HepG2 (cell line): ENCODE results near the gene CCL3. TPM values are rescaled to one million over a fixed set of nuclear protein-coding genes. Genes with fewer than 3 reads are reported as not detected.

Source experiments
- ATAC-seq: fragments of 200-7000 bp; cut with Tn5 transposase; 3 replicates; pipeline ENCODE4 v1.9.1; 2020; ENCODE audit warnings: mild to moderate bottlenecking, moderate library complexity
- BruUV-seq: library from RNA; stranded (reverse); fragments of 400-500 nt; replicated peaks from 2 replicates; lab custom pipeline; 2021; lab: Mats Ljungman, UMichigan
- CTCF ChIA-PET: fragments of 300-600 bp; formaldehyde crosslinking; extraction: SDS; loops from one replicate; lab custom pipeline; 2021; ENCODE audit warnings: low total read pairs, inconsistent platforms, low intra/inter-chr PET ratio; lab: Yijun Ruan, JAX
- POLR2A ChIA-PET: fragments of 350-600 bp; sonication (Branson Sonifier 250); formaldehyde crosslinking; loops from one replicate; lab custom pipeline; 2020; ENCODE audit warnings: antibody characterized with exemption, inconsistent platforms; lab: Yijun Ruan, JAX
- DNase-seq: peaks from one replicate; pipeline ENCODE4 v3.0.0-alpha.2; 2015; ENCODE audit warnings: low spot score
- FAIRE-seq: peaks from 3 replicates; lab custom pipeline; 2011; peaks lifted over from hg19 to GRCh38; lab: Jason Lieb, UNC
- H2AFZ ChIP-seq: one replicate; pipeline ENCODE4 v1.6.1; 2011; ENCODE audit warnings: low read length, inconsistent platforms
- H3K27ac ChIP-seq: fragments of 300-600 bp; 3 replicates; pipeline ENCODE4 v1.8.0; 2011; ENCODE audit warnings: mixed run types, mild to moderate bottlenecking, mixed read lengths, low read length, inconsistent platforms; ENCODE audit not compliant: insufficient read depth; ENCODE audit errors: extremely low read length
- H3K27me3 ChIP-seq, 2 experiments: fragments of 200-600 bp in 1 of 2; 2 replicates in 1 of 2; 3 replicates in 1 of 2; pipeline versions ENCODE4 v1.6.0 to v1.8.0; 2011; ENCODE audit warnings: low read length in 2 of 2, mild to moderate bottlenecking in 2 of 2, moderate library complexity in 2 of 2, inconsistent platforms in 1 of 2; ENCODE audit not compliant: insufficient read depth in 2 of 2, control insufficient read depth in 1 of 2
- H3K36me3 ChIP-seq, 2 experiments: fragments of 200-600 bp in 1 of 2; replicated peaks in 1 of 2; 2 replicates in 1 of 2; 3 replicates in 1 of 2; pipeline versions ENCODE4 v1.5.1 to v1.8.0; 2011; ENCODE audit warnings: low read length in 2 of 2, inconsistent platforms in 1 of 2; ENCODE audit not compliant: insufficient read depth in 2 of 2, control insufficient read depth in 1 of 2
- H3K4me1 ChIP-seq: 2 replicates; pipeline ENCODE4 v1.5.1; 2012; ENCODE audit warnings: low read length, inconsistent platforms; ENCODE audit not compliant: insufficient read depth
- H3K4me2 ChIP-seq: 2 replicates; pipeline ENCODE4 v1.6.0; 2011; ENCODE audit warnings: low read depth, low read length, inconsistent platforms
- H3K4me3 ChIP-seq, 3 experiments: fragments of 200-600 bp in 1 of 3; sonication (generic), shearing (Covaris generic) in 1 of 3; replicated peaks in 1 of 3; 2 replicates each; pipeline ENCODE4 v1.5.1; 2011 to 2016; ENCODE audit warnings: low read length in 3 of 3, inconsistent platforms in 2 of 3, low read depth in 2 of 3, mild to moderate bottlenecking in 2 of 3, control low read depth in 1 of 3, mixed read lengths in 1 of 3; ENCODE audit not compliant: insufficient read depth in 1 of 3
- H3K79me2 ChIP-seq: one replicate; pipeline ENCODE4 v1.6.1; 2011; ENCODE audit warnings: low read length, inconsistent platforms; ENCODE audit not compliant: insufficient read depth
- H3K9ac ChIP-seq: 2 replicates; pipeline ENCODE4 v1.6.0; 2011; ENCODE audit warnings: mild to moderate bottlenecking, low read depth, low read length, inconsistent platforms; ENCODE audit not compliant: insufficient read depth
- H3K9me3 ChIP-seq: 2 replicates; pipeline ENCODE4 v1.5.1; 2012; ENCODE audit warnings: mild to moderate bottlenecking, low read length
- H4K20me1 ChIP-seq: 2 replicates; pipeline ENCODE4 v1.6.0; 2011; ENCODE audit warnings: inconsistent platforms, mild to moderate bottlenecking, low read length, moderate library complexity; ENCODE audit not compliant: insufficient read depth
- NAIF1 ChIP-seq: sonication (generic); formaldehyde crosslinking; IDR thresholded peaks from 2 replicates; pipeline ENCODE4 v1.5.0; 2020; ENCODE audit warnings: mild to moderate bottlenecking, missing genetic modification reagents, borderline replicate concordance
- POLR2G ChIP-seq: fragments of 200-400 bp; formaldehyde crosslinking; IDR thresholded peaks from 2 replicates; pipeline ENCODE4 v1.6.1; 2018; ENCODE audit warnings: mild to moderate bottlenecking, low read depth, low read length, moderate library complexity
- SMARCE1 ChIP-seq: fragments of 450-650 bp; IDR thresholded peaks from 2 replicates; pipeline ENCODE4 v1.6.1; 2017; ENCODE audit warnings: borderline replicate concordance
- SMYD3 ChIP-seq: sonication (generic); formaldehyde crosslinking; IDR thresholded peaks from 2 replicates; pipeline ENCODE4 v1.8.1; 2023; ENCODE audit warnings: mild to moderate bottlenecking, missing genetic modification reagents
- SNAPC2 ChIP-seq: sonication (generic); formaldehyde crosslinking; IDR thresholded peaks from 2 replicates; pipeline ENCODE4 v1.8.1; 2022; ENCODE audit warnings: mild to moderate bottlenecking, missing genetic modification reagents
- ZBTB20 ChIP-seq: sonication (generic); formaldehyde crosslinking; IDR thresholded peaks from 2 replicates; pipeline ENCODE4 v1.8.1; 2023; ENCODE audit warnings: missing genetic modification reagents, low read depth, mild to moderate bottlenecking, borderline replicate concordance
- ZFAT ChIP-seq: sonication (generic); formaldehyde crosslinking; conservative IDR thresholded peaks from 2 replicates; pipeline ENCODE4 v1.8.1; 2023; ENCODE audit warnings: missing genetic modification reagents, inconsistent platforms
- ZNF253 ChIP-seq: sonication (generic); formaldehyde crosslinking; IDR thresholded peaks from 2 replicates; pipeline ENCODE4 v1.8.0; 2022; ENCODE audit warnings: mild to moderate bottlenecking, missing genetic modification reagents, borderline replicate concordance
- ZNF317 ChIP-seq: sonication (generic); formaldehyde crosslinking; IDR thresholded peaks from 2 replicates; pipeline ENCODE4 v1.5.0; 2020; ENCODE audit warnings: mild to moderate bottlenecking, missing genetic modification reagents
- ZNF446 ChIP-seq: sonication (generic); formaldehyde crosslinking; IDR thresholded peaks from 2 replicates; pipeline ENCODE4 v1.5.0; 2020; ENCODE audit warnings: mild to moderate bottlenecking, missing genetic modification reagents
- ZNF496 ChIP-seq: sonication (generic); formaldehyde crosslinking; IDR thresholded peaks from 2 replicates; pipeline ENCODE4 v1.8.1; 2023; ENCODE audit warnings: mild to moderate bottlenecking, moderate library complexity, missing genetic modification reagents; ENCODE audit not compliant: insufficient replicate concordance
- ZNF530 ChIP-seq: sonication (generic); formaldehyde crosslinking; IDR thresholded peaks from 2 replicates; pipeline ENCODE4 v1.5.0; 2020; ENCODE audit warnings: low read depth, mild to moderate bottlenecking, missing genetic modification reagents
- ZNF674 ChIP-seq: sonication (generic); formaldehyde crosslinking; IDR thresholded peaks from 2 replicates; pipeline ENCODE4 v1.5.0; 2020; ENCODE audit warnings: low read depth, mild to moderate bottlenecking, missing genetic modification reagents
- ZNF709 ChIP-seq: sonication (generic); formaldehyde crosslinking; IDR thresholded peaks from 2 replicates; pipeline ENCODE4 v1.5.0; 2020; ENCODE audit warnings: mild to moderate bottlenecking, missing genetic modification reagents
- WGBS: methylation state at CpG from one replicate; pipeline ENCODE4 v1.1.6; 2017; ENCODE audit warnings: low lambda C conversion rate; 5-methylcytosine and 5-hydroxymethylcytosine counted together
- in situ Hi-C: cut with HindIII; loops from 2 replicates; pipeline ENCODE4 v1.10.0; 2017; ENCODE audit warnings: low pct_unique_long_range_greater_than_20kb; ENCODE audit not compliant: extremely low pct_ligation_motif_present
- intact Hi-C: fragments of 100-400 bp; cut with micrococcal nuclease; formaldehyde crosslinking; loops from one replicate; pipeline ENCODE4 v1.10.0; 2022; ENCODE audit not compliant: unreplicated experiment
- polyA plus RNA-seq, 8 experiments: library from polyadenylated mRNA; depleted of rRNA in 3 of 8; stranded (reverse) in 7 of 8; unstranded in 1 of 8; fragments of >200 nt; fragmentation: Illumina TruSeq in 4 of 8; extraction: Trizol in 4 of 8; gene quantifications; 2 replicates each; pipeline versions ENCODE4 v1.2.1 to v1.2.3, GENCODE V29; 2011 to 2016; ENCODE audit warnings: low read depth in 4 of 8, missing spikeins in 1 of 8, mixed read lengths in 1 of 8; ENCODE audit not compliant: insufficient read depth in 1 of 8
- total RNA-seq, 5 experiments: library from RNA; depleted of rRNA; stranded (reverse); fragments of >200 nt; fragmentation: Illumina TruSeq; extraction: Trizol; gene quantifications; 2 replicates each; pipeline ENCODE4 v1.2.3, GENCODE V29; 2016; ENCODE audit warnings: low read depth in 1 of 5
- TF ChIP-seq, protein P1 (sequence below): sonication (generic); formaldehyde crosslinking; IDR thresholded peaks from 2 replicates; pipeline ENCODE4 v1.5.1; 2020; ENCODE audit warnings: mild to moderate bottlenecking, missing genetic modification reagents
- TF ChIP-seq, protein P2 (sequence below): IDR thresholded peaks from 2 replicates; pipeline ENCODE4 v1.6.1; 2012; ENCODE audit warnings: inconsistent platforms
- TF ChIP-seq, protein P3 (sequence below): IDR thresholded peaks from 2 replicates; pipeline ENCODE4 v1.6.1; 2012; ENCODE audit warnings: low read length, improper control_type of control experiment

CCL3 gene
- total and polyA plus RNA-seq, 2 of the 13 experiments (the other 11 are each of a cell fraction or from before 2014, with no cell fraction given): not detected

DNA sequence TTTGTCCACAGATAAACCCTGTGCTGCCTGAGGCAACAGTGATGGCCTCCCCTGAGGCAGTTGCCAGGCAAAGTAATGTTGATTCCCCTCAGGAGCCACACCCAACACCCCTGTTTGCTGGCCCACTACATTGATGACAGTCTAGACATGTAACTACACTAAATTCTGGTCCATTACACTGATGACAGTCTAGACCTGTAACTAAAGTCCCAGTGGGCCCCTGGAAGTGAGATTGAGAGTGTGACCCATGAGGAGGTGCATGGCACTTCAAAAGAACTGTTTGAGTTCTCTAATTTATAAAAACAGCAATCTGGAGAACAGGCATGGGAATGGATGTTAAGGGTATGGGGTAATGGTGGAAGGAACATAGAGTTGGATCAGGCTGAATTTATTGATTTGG, 22.6 kb upstream of the CCL3 start (continued):
- TF ChIP-seq, protein P1, sequence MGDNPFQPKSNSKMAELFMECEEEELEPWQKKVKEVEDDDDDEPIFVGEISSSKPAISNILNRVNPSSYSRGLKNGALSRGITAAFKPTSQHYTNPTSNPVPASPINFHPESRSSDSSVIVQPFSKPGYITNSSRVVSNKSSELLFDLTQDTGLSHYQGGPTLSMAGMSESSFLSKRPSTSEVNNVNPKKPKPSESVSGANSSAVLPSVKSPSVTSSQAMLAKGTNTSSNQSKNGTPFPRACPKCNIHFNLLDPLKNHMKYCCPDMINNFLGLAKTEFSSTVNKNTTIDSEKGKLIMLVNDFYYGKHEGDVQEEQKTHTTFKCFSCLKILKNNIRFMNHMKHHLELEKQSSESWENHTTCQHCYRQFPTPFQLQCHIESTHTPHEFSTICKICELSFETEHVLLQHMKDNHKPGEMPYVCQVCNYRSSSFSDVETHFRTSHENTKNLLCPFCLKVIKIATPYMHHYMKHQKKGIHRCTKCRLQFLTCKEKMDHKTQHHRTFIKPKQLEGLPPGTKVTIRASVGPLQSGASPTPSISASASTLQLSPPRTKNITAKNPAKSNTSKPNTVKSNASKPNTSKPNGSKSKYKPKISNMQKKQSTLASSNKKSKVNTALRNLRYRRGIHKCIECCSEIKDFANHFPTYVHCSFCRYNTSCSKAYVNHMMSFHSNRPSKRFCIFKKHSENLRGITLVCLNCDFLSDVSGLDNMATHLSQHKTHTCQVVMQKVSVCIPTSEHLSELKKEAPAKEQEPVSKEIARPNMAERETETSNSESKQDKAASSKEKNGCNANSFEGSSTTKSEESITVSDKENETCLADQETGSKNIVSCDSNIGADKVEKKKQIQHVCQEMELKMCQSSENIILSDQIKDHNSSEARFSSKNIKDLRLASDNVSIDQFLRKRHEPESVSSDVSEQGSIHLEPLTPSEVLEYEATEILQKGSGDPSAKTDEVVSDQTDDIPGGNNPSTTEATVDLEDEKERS (CRISPR knock-in tag): no peak
- TF ChIP-seq, protein P2, sequence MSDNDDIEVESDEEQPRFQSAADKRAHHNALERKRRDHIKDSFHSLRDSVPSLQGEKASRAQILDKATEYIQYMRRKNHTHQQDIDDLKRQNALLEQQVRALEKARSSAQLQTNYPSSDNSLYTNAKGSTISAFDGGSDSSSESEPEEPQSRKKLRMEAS: no peak
- TF ChIP-seq, all 625 proteins: peak for 0

DNA sequence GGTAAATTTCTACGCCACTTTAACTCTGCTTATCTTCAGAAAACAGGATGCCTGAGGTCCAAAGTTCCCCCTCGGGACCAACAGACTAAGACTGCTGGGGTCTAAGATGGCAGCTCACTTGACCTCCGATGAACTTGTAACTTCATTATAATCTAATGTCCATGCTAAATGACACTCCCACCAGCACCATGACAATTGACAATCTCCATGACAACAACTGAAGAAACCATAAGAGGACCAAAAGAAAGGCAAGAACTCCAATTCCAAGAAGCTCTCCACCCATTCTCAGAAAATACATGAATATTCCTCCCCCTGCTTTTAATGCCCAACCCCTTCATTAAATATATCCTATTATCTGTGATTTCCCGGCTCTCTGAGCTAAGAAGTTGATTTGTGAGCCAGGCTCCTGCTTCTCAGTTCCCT, 21.1 kb upstream of the CCL3 start:
- H3K27ac ChIP-seq: no peak overlapping the region
- ChIA-PET CTCF (no interaction called here), POLR2A (no interaction called here)
- H2AFZ ChIP-seq: no peak overlapping the region
- H3K4me3 ChIP-seq: no peak overlapping the region
- no peaks in the 10 kb centered on the region for H4K20me1 ChIP-seq
- no peaks in the 10 kb centered on the region for H3K36me3 ChIP-seq
- no peak overlapping the region for H3K9ac ChIP-seq
- no peak for FAIRE-seq
- H3K79me2 ChIP-seq: no peaks in the 10 kb centered on the region
- H3K4me2 ChIP-seq: no peak overlapping the region
- H3K4me1 ChIP-seq: no peaks in the 10 kb centered on the region
- no TSS peak for BruUV-seq
- no peak for ATAC-seq
- intact Hi-C loops: no loop called here
- WGBS: 23% methylated on average over 4 of the region's 4 CpGs
- no peak for DNase-seq
- in situ Hi-C loops: no loop called here
- no peaks in the 10 kb centered on the region for H3K9me3 ChIP-seq
- no peaks in the 10 kb centered on the region for H3K27me3 ChIP-seq
- TF ChIP-seq ZNF317 (CRISPR knock-in tag): no peak
- TF ChIP-seq SMARCE1: no peak
- no peak for TF ChIP-seq ZNF446
- no peak for TF ChIP-seq ZFAT (CRISPR knock-in tag)
- no peak for TF ChIP-seq ZBTB20 (CRISPR knock-in tag)
- TF ChIP-seq ZNF709 (CRISPR knock-in tag): no peak
- TF ChIP-seq POLR2G: no peak
- no peak for TF ChIP-seq NAIF1 (CRISPR knock-in tag)
- no peak for TF ChIP-seq ZNF530 (CRISPR knock-in tag)
- TF ChIP-seq, protein P3, sequence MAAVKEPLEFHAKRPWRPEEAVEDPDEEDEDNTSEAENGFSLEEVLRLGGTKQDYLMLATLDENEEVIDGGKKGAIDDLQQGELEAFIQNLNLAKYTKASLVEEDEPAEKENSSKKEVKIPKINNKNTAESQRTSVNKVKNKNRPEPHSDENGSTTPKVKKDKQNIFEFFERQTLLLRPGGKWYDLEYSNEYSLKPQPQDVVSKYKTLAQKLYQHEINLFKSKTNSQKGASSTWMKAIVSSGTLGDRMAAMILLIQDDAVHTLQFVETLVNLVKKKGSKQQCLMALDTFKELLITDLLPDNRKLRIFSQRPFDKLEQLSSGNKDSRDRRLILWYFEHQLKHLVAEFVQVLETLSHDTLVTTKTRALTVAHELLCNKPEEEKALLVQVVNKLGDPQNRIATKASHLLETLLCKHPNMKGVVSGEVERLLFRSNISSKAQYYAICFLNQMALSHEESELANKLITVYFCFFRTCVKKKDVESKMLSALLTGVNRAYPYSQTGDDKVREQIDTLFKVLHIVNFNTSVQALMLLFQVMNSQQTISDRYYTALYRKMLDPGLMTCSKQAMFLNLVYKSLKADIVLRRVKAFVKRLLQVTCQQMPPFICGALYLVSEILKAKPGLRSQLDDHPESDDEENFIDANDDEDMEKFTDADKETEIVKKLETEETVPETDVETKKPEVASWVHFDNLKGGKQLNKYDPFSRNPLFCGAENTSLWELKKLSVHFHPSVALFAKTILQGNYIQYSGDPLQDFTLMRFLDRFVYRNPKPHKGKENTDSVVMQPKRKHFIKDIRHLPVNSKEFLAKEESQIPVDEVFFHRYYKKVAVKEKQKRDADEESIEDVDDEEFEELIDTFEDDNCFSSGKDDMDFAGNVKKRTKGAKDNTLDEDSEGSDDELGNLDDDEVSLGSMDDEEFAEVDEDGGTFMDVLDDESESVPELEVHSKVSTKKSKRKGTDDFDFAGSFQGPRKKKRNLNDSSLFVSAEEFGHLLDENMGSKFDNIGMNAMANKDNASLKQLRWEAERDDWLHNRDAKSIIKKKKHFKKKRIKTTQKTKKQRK: no peak
- no peak for TF ChIP-seq ZNF253
- TF ChIP-seq SNAPC2 (CRISPR knock-in tag): no peak
- TF ChIP-seq ZNF674 (CRISPR knock-in tag): no peak
- TF ChIP-seq SMYD3: no peak
- TF ChIP-seq ZNF496 (CRISPR knock-in tag): no peak
